HCT116 (cell line): Measurements from ENCODE around the gene ABCD1. TPM values are rescaled to one million over a fixed set of nuclear protein-coding genes. Genes with fewer than 3 reads are reported as not detected.
"Not testable (repeated sequence)": the region's sequence is repeated elsewhere in the genome, so short reads cannot be mapped to it uniquely, and the experiment has no call there.

Experiments used
- ATAC-seq: fragments of 200-7000 bp; cut with Tn5 transposase; 2 replicates; pipeline ENCODE4 v1.9.1; 2020; ENCODE audit warnings: mild to moderate bottlenecking, moderate library complexity
- BruUV-seq: library from RNA; stranded (reverse); fragments of 400-500 nt; replicated peaks from 2 replicates; lab custom pipeline; 2021; lab: Mats Ljungman, UMichigan
- CTCF ChIA-PET: fragments of 300-600 bp; sonication (Branson Sonifier 250); formaldehyde crosslinking; loops from one replicate; lab custom pipeline; 2021; ENCODE audit warnings: antibody characterized with exemption; lab: Charles Lee
- POLR2A ChIA-PET: fragments of 300-600, 350-600 bp; sonication (Branson Sonifier 250); formaldehyde crosslinking; loops from one replicate; lab custom pipeline; 2021; ENCODE audit warnings: antibody characterized with exemption; lab: Charles Lee
- RAD21 ChIA-PET, 2 experiments: fragments of 300-600 bp; sonication (Branson Sonifier 250); formaldehyde crosslinking; loops; one replicate each; lab custom pipeline; 2023; ENCODE audit warnings: low total read pairs in 2 of 2; ENCODE audit not compliant: uncharacterized antibody in 2 of 2, unreplicated experiment in 2 of 2, low non-redundant PET in 1 of 2; lab: Charles Lee
- DNase-seq: peaks from one replicate; pipeline ENCODE4 v3.0.0-alpha.2; 2010; ENCODE audit warnings: low read depth, low spot score
- H2AFZ ChIP-seq: fragments of 200-600 bp; shearing (Covaris generic), sonication (generic); 2 replicates; pipeline ENCODE4 v1.6.1; 2017; ENCODE audit warnings: low read depth, mixed run types, mixed read lengths, antibody characterized with exemption, low read length; ENCODE audit not compliant: poor library complexity, severe bottlenecking
- H3K27ac ChIP-seq: 2 replicates; pipeline ENCODE4 v1.5.1; 2012; ENCODE audit warnings: low read depth, low read length
- H3K27me3 ChIP-seq: fragments of 200-600 bp; sonication (generic); 2 replicates; pipeline ENCODE4 v1.6.1; 2016; ENCODE audit warnings: mixed run types, low read length, mixed read lengths; ENCODE audit not compliant: insufficient read depth
- H3K36me3 ChIP-seq, 2 experiments: fragments of 200-500 bp in 1 of 2; fragments of 200-600 bp in 1 of 2; sonication (Bioruptor generic) in 1 of 2; sonication (generic) in 1 of 2; 2 replicates each; pipeline versions ENCODE4 v1.5.1 to v1.6.1; 2014 to 2016; ENCODE audit warnings: low read length in 2 of 2, inconsistent platforms in 1 of 2, mixed read lengths in 1 of 2, mixed run types in 1 of 2; ENCODE audit not compliant: insufficient read depth in 2 of 2, control insufficient read depth in 1 of 2
- H3K4me1 ChIP-seq, 2 experiments: fragments of 200-600 bp in 1 of 2; sonication (generic) in 1 of 2; 2 replicates each; pipeline versions ENCODE4 v1.5.1 to v1.6.1; 2012 to 2017; ENCODE audit warnings: low read length in 2 of 2, inconsistent platforms in 1 of 2, mild to moderate bottlenecking in 1 of 2, mixed read lengths in 1 of 2, mixed run types in 1 of 2, moderate library complexity in 1 of 2; ENCODE audit not compliant: insufficient read depth in 2 of 2, control insufficient read depth in 1 of 2
- H3K4me2 ChIP-seq: fragments of 200-600 bp; sonication (generic); 2 replicates; pipeline ENCODE4 v1.6.1; 2017; ENCODE audit warnings: mixed run types, low read length, mixed read lengths
- H3K4me3 ChIP-seq, 2 experiments: fragments of 200-600 bp in 1 of 2; sonication (generic) in 1 of 2; replicated peaks in 1 of 2; 2 replicates each; pipeline ENCODE4 v1.5.1; 2011 to 2016; ENCODE audit warnings: low read length in 2 of 2, control low read depth in 1 of 2, low read depth in 1 of 2, mild to moderate bottlenecking in 1 of 2, mixed read lengths in 1 of 2, mixed run types in 1 of 2
- H3K79me2 ChIP-seq: fragments of 200-600 bp; sonication (generic); 2 replicates; pipeline ENCODE4 v1.6.1; 2017; ENCODE audit warnings: mild to moderate bottlenecking, mixed run types, low read length, moderate library complexity, mixed read lengths; ENCODE audit not compliant: insufficient read depth
- H3K9ac ChIP-seq: fragments of 200-600 bp; sonication (generic); 2 replicates; pipeline ENCODE4 v1.6.1; 2016; ENCODE audit warnings: low read length, mixed read lengths
- H3K9me2 ChIP-seq: fragments of 200-600 bp; sonication (generic), shearing (Covaris generic); 2 replicates; pipeline ENCODE4 v1.6.1; 2017; ENCODE audit warnings: mixed run types, mild to moderate bottlenecking, moderate library complexity; ENCODE audit not compliant: insufficient read depth
- H3K9me3 ChIP-seq, 2 experiments: fragments of 200-500 bp in 1 of 2; fragments of 200-600 bp in 1 of 2; sonication (Bioruptor generic) in 1 of 2; sonication (generic) in 1 of 2; 2 replicates each; pipeline ENCODE4 v1.6.1; 2014 to 2017; ENCODE audit warnings: low read length in 2 of 2, mixed read lengths in 2 of 2, inconsistent platforms in 1 of 2, low read depth in 1 of 2, mild to moderate bottlenecking in 1 of 2, mixed run types in 1 of 2, moderate library complexity in 1 of 2; ENCODE audit not compliant: control insufficient read depth in 1 of 2, insufficient read depth in 1 of 2
- H4K20me1 ChIP-seq: fragments of 200-600 bp; sonication (generic), shearing (Covaris generic); 2 replicates; pipeline ENCODE4 v1.6.1; 2017; ENCODE audit warnings: mixed run types, mild to moderate bottlenecking, moderate library complexity; ENCODE audit not compliant: insufficient read depth
- ATF3 ChIP-seq: IDR thresholded peaks from 2 replicates; pipeline ENCODE4 v1.6.1; 2012
- CBX3 ChIP-seq: IDR thresholded peaks from 2 replicates; pipeline ENCODE4 v1.6.1; 2012; ENCODE audit warnings: low read depth
- CEBPB ChIP-seq: IDR thresholded peaks from 2 replicates; pipeline ENCODE4 v1.6.1; 2012; ENCODE audit warnings: low read depth
- EGR1 ChIP-seq: IDR thresholded peaks from 2 replicates; pipeline ENCODE4 v1.6.1; 2012; ENCODE audit warnings: low read depth
- ELF1 ChIP-seq: IDR thresholded peaks from 2 replicates; pipeline ENCODE4 v1.6.1; 2012; ENCODE audit warnings: low read depth, borderline replicate concordance
- EZH2 ChIP-seq: fragments of 200-600 bp; sonication (generic); IDR thresholded peaks from 2 replicates; pipeline ENCODE4 v1.6.1; 2017; ENCODE audit warnings: antibody characterized with exemption, mixed run types
- EZH2phosphoT487 ChIP-seq: fragments of 200-600 bp; IDR thresholded peaks from 2 replicates; pipeline ENCODE4 v1.6.1; 2018; ENCODE audit warnings: antibody characterized with exemption, borderline replicate concordance
- FOSL1 ChIP-seq: IDR thresholded peaks from 2 replicates; pipeline ENCODE4 v1.6.1; 2012; ENCODE audit warnings: low read depth
- JUND ChIP-seq: IDR thresholded peaks from 2 replicates; pipeline ENCODE4 v1.6.1; 2012
- POLR2A ChIP-seq: IDR thresholded peaks from 2 replicates; pipeline ENCODE4 v1.7.0; 2011; ENCODE audit warnings: borderline replicate concordance; ENCODE audit not compliant: insufficient read depth, insufficient read length; ENCODE audit errors: extremely low read depth
- POLR2AphosphoS5 ChIP-seq: IDR thresholded peaks from 2 replicates; pipeline ENCODE4 v1.6.1; 2011; ENCODE audit warnings: mild to moderate bottlenecking, low read depth, low read length, moderate library complexity
- RAD21 ChIP-seq: IDR thresholded peaks from 2 replicates; pipeline ENCODE4 v1.6.1; 2012; ENCODE audit warnings: low read depth, mild to moderate bottlenecking
- REST ChIP-seq: IDR thresholded peaks from 2 replicates; pipeline ENCODE4 v1.6.1; 2012; ENCODE audit warnings: low read depth
- SP1 ChIP-seq: IDR thresholded peaks from 2 replicates; pipeline ENCODE4 v1.6.1; 2012; ENCODE audit warnings: low read depth
- YY1 ChIP-seq: IDR thresholded peaks from 2 replicates; pipeline ENCODE4 v1.6.1; 2011; ENCODE audit warnings: low read length, low read depth, moderate library complexity, mild to moderate bottlenecking; ENCODE audit not compliant: insufficient replicate concordance; ENCODE audit errors: extremely low read depth
- ZFX ChIP-seq: fragments of 450-650 bp; IDR thresholded peaks from 2 replicates; pipeline ENCODE4 v1.6.1; 2017
- ZNF274 ChIP-seq: fragments of 200-500 bp; sonication (Bioruptor generic); IDR thresholded peaks from 2 replicates; pipeline ENCODE4 v1.6.1; 2014; ENCODE audit warnings: mild to moderate bottlenecking, low read depth, low read length, inconsistent platforms
- intact Hi-C: fragments of 100-400 bp; cut with micrococcal nuclease; formaldehyde crosslinking; loops from 2 replicates; pipeline ENCODE4 v1.10.0; 2022
- total RNA-seq: library from RNA; stranded (reverse); gene quantifications from one replicate; pipeline ENCODE4 v1.2.1, GENCODE V29; 2021; ENCODE audit not compliant: unreplicated experiment
- TF ChIP-seq, protein P1 (sequence below): IDR thresholded peaks from 2 replicates; pipeline ENCODE4 v1.6.1; 2012

Gene ABCD1
- total RNA-seq, 1 experiment from 2014 or later: 7.1 TPM

DNA sequence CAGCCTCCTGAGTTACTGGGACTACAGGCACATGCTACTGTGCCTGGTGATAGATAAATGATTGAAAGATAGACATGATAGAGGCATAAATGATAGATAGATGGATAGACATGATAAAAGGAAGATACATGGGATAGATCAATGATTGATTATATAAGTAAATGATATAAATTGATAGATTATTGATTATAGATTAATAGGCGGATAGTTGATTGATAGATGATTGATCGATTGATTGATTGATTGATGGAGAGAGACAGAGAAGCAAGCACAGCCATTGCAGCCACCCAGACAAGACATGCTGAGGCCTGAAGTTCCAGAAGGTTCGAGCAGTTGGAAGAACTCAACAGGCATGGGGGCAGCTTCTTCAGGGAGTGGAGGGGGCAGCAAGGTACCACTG, 21.7 kb downstream of the ABCD1 start:
- H3K9me3 ChIP-seq: no peaks in the 10 kb centered on the region
- H3K4me1 ChIP-seq: no peaks in the 10 kb centered on the region
- no peaks in the 10 kb centered on the region for H4K20me1 ChIP-seq
- CTCF ChIA-PET: no interaction called here
- intact Hi-C loops: no loop called here
- no peaks in the 10 kb centered on the region for H3K79me2 ChIP-seq
- ATAC-seq (no peak), DNase-seq (no peak)
- no peak overlapping the region for H3K4me3 ChIP-seq
- no peak overlapping the region for H3K9ac ChIP-seq
- no peaks in the 10 kb centered on the region for H3K27me3 ChIP-seq
- POLR2A ChIA-PET: no interaction called here
- BruUV-seq: no TSS peak
- no peak for TF ChIP-seq CEBPB
- TF ChIP-seq POLR2A: no peak
- no peak for TF ChIP-seq ATF3
- no peak for TF ChIP-seq FOSL1
- no peak for TF ChIP-seq POLR2AphosphoS5
- TF ChIP-seq EZH2: no peak
- no peak for TF ChIP-seq EGR1
- TF ChIP-seq, protein P1, sequence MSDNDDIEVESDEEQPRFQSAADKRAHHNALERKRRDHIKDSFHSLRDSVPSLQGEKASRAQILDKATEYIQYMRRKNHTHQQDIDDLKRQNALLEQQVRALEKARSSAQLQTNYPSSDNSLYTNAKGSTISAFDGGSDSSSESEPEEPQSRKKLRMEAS: no peak
- TF ChIP-seq YY1: no peak
- TF ChIP-seq ZFX: no peak
- no peak for TF ChIP-seq ZNF274
- no peak for TF ChIP-seq CBX3
- TF ChIP-seq SP1: no peak
- TF ChIP-seq EZH2phosphoT487: no peak
- no peak for TF ChIP-seq JUND
- TF ChIP-seq RAD21: no peak
- no peak for TF ChIP-seq REST
- no peak for TF ChIP-seq ELF1
- no peaks in the 10 kb centered on the region for H3K36me3 ChIP-seq
- no peak overlapping the region for H3K4me2 ChIP-seq
- H2AFZ ChIP-seq: no peak overlapping the region
- RAD21 ChIA-PET: no interaction called here
- H3K27ac ChIP-seq: no peak overlapping the region
- no peaks in the 10 kb centered on the region for H3K9me2 ChIP-seq

GRCh38 chrX:153746991-153747390, 22.3 kb downstream of the ABCD1 start:
- ATAC-seq, BruUV-seq, H3K4me3 ChIP-seq, H3K27ac ChIP-seq, H3K27me3 ChIP-seq, H2AFZ ChIP-seq, CTCF ChIA-PET, H3K9me3 ChIP-seq, POLR2A ChIA-PET, H3K36me3 ChIP-seq, H3K4me1 ChIP-seq, H3K9me2 ChIP-seq, H4K20me1 ChIP-seq, H3K79me2 ChIP-seq, DNase-seq, H3K4me2 ChIP-seq, intact Hi-C loops, RAD21 ChIA-PET, H3K9ac ChIP-seq: not testable (repeated sequence)
